BLaER1 treated with 17β-estradiol and CSF1 and Interleukin-3, amounts not matched to agents 10 nM and 100 nM (cell line): ENCODE results near the gene SSPN.
A peak's percentile ranks its signal among the peaks of the same experiment; 100 is the strongest.

ENCODE experiments used
- H3K27ac ChIP-seq, 11 experiments: shearing (Covaris generic); formaldehyde crosslinking; 2 replicates each; pipeline ENCODE4 v1.8.1; 2022
- H3K27me3 ChIP-seq, 11 experiments: shearing (Covaris generic); formaldehyde crosslinking; 2 replicates each; pipeline ENCODE4 v1.8.1; 2022
- H3K36me3 ChIP-seq, 11 experiments: shearing (Covaris generic); formaldehyde crosslinking; 2 replicates each; pipeline ENCODE4 v1.8.1; 2022
- H3K4me1 ChIP-seq, 10 experiments: shearing (Covaris generic); formaldehyde crosslinking; 2 replicates each; pipeline ENCODE4 v1.8.1; 2022
- H3K4me2 ChIP-seq, 11 experiments: shearing (Covaris generic); formaldehyde crosslinking; 2 replicates each; pipeline ENCODE4 v1.8.1; 2022
- H3K4me3 ChIP-seq, 10 experiments: shearing (Covaris generic); formaldehyde crosslinking; 2 replicates each; pipeline ENCODE4 v1.8.1; 2022
- H3K9ac ChIP-seq, 11 experiments: shearing (Covaris generic); formaldehyde crosslinking; 2 replicates each; pipeline ENCODE4 v1.8.1; 2022
- H3K9me3 ChIP-seq, 11 experiments: shearing (Covaris generic); formaldehyde crosslinking; replicated peaks in 1 of 11; 2 replicates each; pipeline ENCODE4 v1.8.1; 2022
- H4K20me1 ChIP-seq, 11 experiments: shearing (Covaris generic); formaldehyde crosslinking; 2 replicates each; pipeline ENCODE4 v1.8.1; 2022
- Cebpa-rat ChIP-seq, 11 experiments: shearing (Covaris generic); IDR thresholded peaks; 2 replicates each; pipeline ENCODE4 v1.8.1; 2022

SSPN gene

GRCh38 chr12:26246483-26247164 is 51.3 kb downstream of the SSPN start:
- Histone ChIP-seq H4K20me1 (no peaks in the 10 kb centered on the region), H3K9ac (no peak overlapping the region), H3K9me3 (peaks cover 5 to 20% (median 10%) of the 10 kb centered on the region in 11 experiments; a peak in 15 of 22 replicates), H3K27me3 (no peaks in the 10 kb centered on the region), H3K27ac (no peak overlapping the region), H3K4me3 (no peak overlapping the region), H3K4me1 (peaks cover 0 to 16% (median 5%) of the 10 kb centered on the region in 10 experiments; a peak in 13 of 20 replicates), H3K36me3 (no peaks in the 10 kb centered on the region), H3K4me2 (no peak overlapping the region)
- no peak for TF ChIP-seq Cebpa-rat (IDR thresholded peaks at IDR 0.05)

DNA sequence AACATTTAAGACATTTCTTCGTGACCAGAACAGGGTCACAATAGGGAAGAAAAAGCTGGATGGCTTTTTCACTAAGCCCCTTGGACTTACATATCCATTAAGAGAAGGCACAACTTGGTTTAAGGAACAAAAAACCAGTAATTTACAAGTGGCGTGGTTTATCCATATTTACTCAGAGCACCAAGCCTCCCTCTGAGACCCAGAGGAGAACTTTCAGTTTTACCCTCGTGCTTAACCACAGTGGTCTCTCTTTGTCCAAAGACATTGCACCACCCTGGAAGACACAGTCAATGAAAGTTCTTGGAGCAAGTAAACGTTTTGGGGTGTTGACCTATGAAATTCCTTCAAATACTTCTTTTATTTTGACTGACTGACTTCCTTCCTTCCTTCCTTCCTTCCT is 52.5 kb downstream of the SSPN start:
- no peak for TF ChIP-seq Cebpa-rat (IDR thresholded peaks at IDR 0.05)
- Histone ChIP-seq H3K27ac (peak overlapping the region in 4 of 11 experiments; percentile 3 to 35 (median 14); a peak in 3 of 22 replicates), H4K20me1 (no peaks in the 10 kb centered on the region), H3K36me3 (no peaks in the 10 kb centered on the region), H3K9ac (no peak overlapping the region), H3K9me3 (peaks cover 5 to 22% (median 10%) of the 10 kb centered on the region in 11 experiments; a peak in 15 of 22 replicates), H3K4me2 (peak overlapping the region in 10 of 11 experiments; percentile 3 to 66 (median 46); a peak in 15 of 22 replicates), H3K4me3 (no peak overlapping the region), H3K27me3 (no peaks in the 10 kb centered on the region), H3K4me1 (peaks cover 0 to 14% (median 5%) of the 10 kb centered on the region in 10 experiments; a peak in 12 of 20 replicates)

DNA sequence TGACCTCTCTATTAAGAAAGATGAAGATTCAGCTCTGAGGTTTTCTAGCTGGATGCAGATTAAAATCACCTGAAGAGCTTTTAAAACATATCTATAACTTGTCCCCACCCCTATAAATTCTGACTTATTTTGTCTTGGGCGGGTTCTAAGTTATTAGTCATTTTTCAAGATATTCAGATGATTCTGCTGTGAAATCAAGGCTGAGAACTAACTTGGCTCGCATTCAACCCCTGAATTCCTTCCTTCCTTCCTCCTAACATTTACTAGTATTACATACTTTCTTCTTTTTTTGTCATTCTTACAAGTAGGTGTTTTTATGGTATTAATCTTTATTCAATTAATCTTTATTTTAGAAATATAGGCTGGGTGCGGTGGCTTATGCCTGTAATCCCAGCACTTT is 55.4 kb downstream of the SSPN start:
- no peaks in the 10 kb centered on the region for H3K36me3 ChIP-seq
- H3K4me1 ChIP-seq = peaks cover 0 to 7% (median 4%) of the 10 kb centered on the region in 10 experiments; a peak in 9 of 20 replicates
- H3K9me3 ChIP-seq = peaks cover 14 to 30% (median 17%) of the 10 kb centered on the region in 11 experiments
- H3K4me3 ChIP-seq = no peak overlapping the region
- TF ChIP-seq Cebpa-rat (IDR thresholded peaks at IDR 0.05) = no peak
- H4K20me1 ChIP-seq = no peaks in the 10 kb centered on the region
- no peak overlapping the region for H3K27ac ChIP-seq
- no peaks in the 10 kb centered on the region for H3K27me3 ChIP-seq
- H3K4me2 ChIP-seq = no peak overlapping the region
- H3K9ac ChIP-seq = no peak overlapping the region

GRCh38 chr12:26251600-26251999 is 56.2 kb downstream of the SSPN start:
- TF ChIP-seq Cebpa-rat (IDR thresholded peaks at IDR 0.05) = no peak
- Histone ChIP-seq H3K27ac (no peak overlapping the region), H3K27me3 (no peaks in the 10 kb centered on the region), H4K20me1 (no peaks in the 10 kb centered on the region), H3K4me1 (peaks cover 0 to 7% (median 4%) of the 10 kb centered on the region in 10 experiments; a peak in 9 of 20 replicates), H3K4me2 (no peak overlapping the region), H3K9me3 (peaks cover 22 to 38% (median 25%) of the 10 kb centered on the region in 11 experiments), H3K4me3 (no peak overlapping the region), H3K9ac (no peak overlapping the region), H3K36me3 (no peaks in the 10 kb centered on the region)

DNA sequence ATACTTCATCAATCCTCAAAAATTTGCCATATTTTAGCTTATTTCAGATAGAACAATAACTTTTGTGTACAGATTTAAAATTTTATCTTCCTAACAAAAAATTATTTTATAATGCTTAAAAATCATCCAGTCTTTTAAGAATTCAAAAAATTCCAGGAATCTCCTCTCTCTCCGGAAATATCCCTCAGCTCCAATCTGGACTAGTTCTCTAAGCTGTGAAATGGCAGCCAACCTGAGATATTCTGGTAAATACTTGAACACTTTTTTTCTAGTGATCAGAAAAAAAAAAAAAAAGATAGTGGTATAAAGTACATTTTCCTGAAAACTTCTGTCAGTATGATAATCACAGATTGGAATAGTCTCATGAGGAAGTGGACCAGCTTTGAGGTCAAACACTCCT is 57.6 kb downstream of the SSPN start:
- Histone ChIP-seq H3K27ac (no peak overlapping the region), H3K9me3 (peaks cover 29 to 52% (median 39%) of the 10 kb centered on the region in 11 experiments), H4K20me1 (no peaks in the 10 kb centered on the region), H3K4me3 (no peak overlapping the region), H3K4me1 (peaks cover 0 to 1% (median under 1%) of the 10 kb centered on the region in 10 experiments; a peak in 9 of 20 replicates), H3K27me3 (no peaks in the 10 kb centered on the region), H3K36me3 (no peaks in the 10 kb centered on the region), H3K9ac (no peak overlapping the region), H3K4me2 (no peak overlapping the region)
- TF ChIP-seq Cebpa-rat (IDR thresholded peaks at IDR 0.05) = no peak

- no peaks in the 10 kb centered on the region for H3K27me3 ChIP-seq
- TF ChIP-seq Cebpa-rat (IDR thresholded peaks at IDR 0.05) = no peak
- H3K27ac ChIP-seq = no peak overlapping the region
- H3K4me1 ChIP-seq = 0 out of 20 replicates have a peak, but pooled peaks cover 0 to 6% (median 0%) of the 10 kb centered on the region in 10 experiments
- no peaks in the 10 kb centered on the region for H4K20me1 ChIP-seq
- H3K4me2 ChIP-seq = no peak overlapping the region
- no peak overlapping the region; a peak in 2 of 20 replicates for H3K4me3 ChIP-seq
- H3K9ac ChIP-seq = no peak overlapping the region
- peaks cover 21 to 49% (median 32%) of the 10 kb centered on the region in 11 experiments for H3K9me3 ChIP-seq
- no peaks in the 10 kb centered on the region for H3K36me3 ChIP-seq
These were observed 60.7 kb downstream of the SSPN start for GRCh38 chr12:26255893-26256645.

GRCh38 chr12:26264215-26264838 is 69.0 kb downstream of the SSPN start:
- peaks cover 0 to 10% (median 0%) of the 10 kb centered on the region in 11 experiments; a peak in 7 of 22 replicates for H3K9me3 ChIP-seq
- no peak overlapping the region for H3K9ac ChIP-seq
- H3K27me3 ChIP-seq = no peaks in the 10 kb centered on the region
- no peaks in the 10 kb centered on the region for H4K20me1 ChIP-seq
- H3K4me3 ChIP-seq = no peak overlapping the region
- no peak overlapping the region for H3K27ac ChIP-seq
- TF ChIP-seq Cebpa-rat (IDR thresholded peaks at IDR 0.05) = no peak
- peaks cover 0 to 33% (median 0%) of the 10 kb centered on the region in 10 experiments; a peak in 6 of 20 replicates for H3K4me1 ChIP-seq
- H3K36me3 ChIP-seq = no peaks in the 10 kb centered on the region
- no peak overlapping the region for H3K4me2 ChIP-seq

DNA sequence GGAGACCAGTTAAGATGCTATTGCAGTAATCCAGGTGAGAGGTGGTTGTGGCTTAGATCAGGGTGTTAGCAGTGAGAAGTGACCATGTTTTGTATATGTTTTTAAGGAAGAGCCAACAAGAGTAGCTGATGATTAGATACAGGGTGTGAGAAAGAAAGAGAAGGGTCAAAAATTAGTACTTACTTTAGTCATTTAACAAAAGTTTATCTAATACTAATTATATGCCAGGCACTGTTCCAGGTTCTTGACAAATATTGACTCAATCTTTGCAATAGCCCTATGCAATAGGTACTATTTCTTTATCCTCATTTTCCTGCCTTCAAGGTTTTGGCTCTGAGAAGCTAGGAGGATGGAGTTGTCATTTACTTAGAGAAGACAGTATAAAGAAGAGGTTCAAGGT is 70.2 kb downstream of the SSPN start:
- no peaks in the 10 kb centered on the region for H3K36me3 ChIP-seq
- H3K4me3 ChIP-seq = no peak overlapping the region
- H3K9ac ChIP-seq = no peak overlapping the region
- H3K9me3 ChIP-seq = peaks cover 0 to 10% (median 0%) of the 10 kb centered on the region in 11 experiments; a peak in 6 of 22 replicates
- H3K4me2 ChIP-seq = peak overlapping the region in 2 of 11 experiments; percentile 24 to 29; a peak in 4 of 22 replicates
- TF ChIP-seq Cebpa-rat (IDR thresholded peaks at IDR 0.05) = no peak
- no peaks in the 10 kb centered on the region for H3K27me3 ChIP-seq
- H3K27ac ChIP-seq = no peak overlapping the region
- no peaks in the 10 kb centered on the region for H4K20me1 ChIP-seq
- H3K4me1 ChIP-seq = peaks cover 0 to 40% (median 0%) of the 10 kb centered on the region in 10 experiments; a peak in 6 of 20 replicates

- no peaks in the 10 kb centered on the region for H3K36me3 ChIP-seq
- H3K9me3 ChIP-seq = peaks cover 0 to 10% (median 0%) of the 10 kb centered on the region in 11 experiments; a peak in 6 of 22 replicates
- H3K27me3 ChIP-seq = no peaks in the 10 kb centered on the region
- no peak for TF ChIP-seq Cebpa-rat (IDR thresholded peaks at IDR 0.05)
- H3K4me1 ChIP-seq = peaks cover 0 to 52% (median under 1%) of the 10 kb centered on the region in 10 experiments; a peak in 9 of 20 replicates
- no peaks in the 10 kb centered on the region for H4K20me1 ChIP-seq
- H3K4me2 ChIP-seq = no peak overlapping the region
- H3K27ac ChIP-seq = no peak overlapping the region
- H3K4me3 ChIP-seq = no peak overlapping the region
- H3K9ac ChIP-seq = no peak overlapping the region
These were observed 71.5 kb downstream of the SSPN start for GRCh38 chr12:26266881-26267280.
